DMS114 treated with DMSO at 0.1 percent for 48 hours (cell line): ENCODE data around the gene LRRC2.
"Not testable (repeated sequence)": the region's sequence is repeated elsewhere in the genome, so short reads cannot be mapped to it uniquely, and the experiment has no call there.

ENCODE experiments used
- DNase-seq: peaks from one replicate; lab custom pipeline; 2025; ENCODE audit not compliant: unreplicated experiment; lab: John Stamatoyannopoulos, UW

Gene LRRC2

DNA sequence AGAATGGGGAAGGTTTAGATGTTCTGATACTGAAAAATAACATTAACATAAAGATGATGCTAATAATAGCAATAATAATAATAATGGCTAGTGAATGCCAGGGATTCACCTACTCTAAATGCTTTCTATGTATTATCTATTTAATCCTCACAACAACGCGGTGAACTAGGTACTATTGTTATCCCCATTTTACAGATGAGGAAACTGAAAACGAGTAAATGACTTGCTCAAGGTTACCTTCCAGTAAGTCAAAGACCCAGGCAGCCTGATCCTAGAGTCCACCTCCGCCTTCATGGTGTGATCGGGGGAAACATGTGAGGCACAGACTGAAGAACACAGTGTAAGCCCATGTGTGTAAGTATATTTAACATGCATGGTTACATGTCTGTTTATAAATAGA lies 30.4 kb downstream of the LRRC2 start:
- no peak for DNase-seq

DNA sequence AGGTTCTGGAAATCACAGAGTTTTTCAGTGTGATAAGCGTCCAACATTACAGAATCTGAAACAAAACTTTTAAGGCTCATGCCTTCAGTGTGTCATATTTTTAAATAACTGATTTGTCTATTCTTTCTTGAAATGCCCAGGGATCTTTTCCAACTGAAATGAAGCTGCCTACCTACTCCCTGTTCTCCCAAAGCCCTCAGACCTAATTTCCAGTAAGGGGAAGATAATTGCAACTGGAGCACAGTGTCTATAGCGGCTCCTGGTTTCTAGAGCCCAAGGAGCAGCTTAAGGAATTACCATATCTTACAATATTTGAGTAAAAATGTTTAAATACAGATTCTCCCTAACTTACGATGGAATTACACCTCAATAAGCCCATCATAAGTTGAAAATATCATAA lies 33.0 kb downstream of the LRRC2 start:
- no peak for DNase-seq

DNA sequence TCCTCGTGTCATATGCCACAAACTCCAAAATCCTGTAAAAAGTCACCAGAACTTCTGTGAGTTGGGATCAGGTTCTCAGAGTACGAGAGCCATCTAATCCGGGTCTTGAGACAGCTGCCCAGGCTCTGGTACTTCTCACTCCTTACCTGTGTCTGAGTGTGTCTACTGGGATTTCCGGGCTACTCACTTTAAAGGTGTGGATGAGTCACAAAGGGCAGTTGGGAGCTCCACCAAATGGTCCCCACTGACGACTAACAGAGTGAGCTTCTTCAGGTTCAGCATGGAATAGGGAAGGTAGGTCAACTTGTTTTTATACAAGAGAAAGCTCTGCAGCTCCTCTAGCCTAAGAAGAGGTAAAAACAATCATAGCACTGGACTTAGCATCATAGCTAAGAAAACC lies 38.9 kb downstream of the LRRC2 start:
- DNase-seq: no peak

DNA sequence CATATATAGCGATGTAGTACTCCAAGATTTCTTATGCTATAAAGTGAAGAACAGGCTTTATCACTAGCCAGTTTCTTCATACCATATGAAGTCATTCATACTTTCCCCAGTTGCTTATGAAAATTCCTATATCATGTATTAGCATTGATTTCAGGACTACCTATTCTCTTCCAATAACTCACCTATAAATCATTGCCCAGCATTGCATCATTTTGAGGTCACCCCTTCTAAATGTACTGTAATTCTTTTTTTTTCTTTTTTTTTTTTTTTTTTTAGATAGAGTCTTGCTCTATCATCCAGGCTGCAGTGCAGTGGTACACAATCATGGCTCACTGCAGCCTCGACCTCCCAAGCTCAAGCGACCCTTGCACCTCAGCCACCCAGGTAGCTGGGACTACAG lies 41.3 kb downstream of the LRRC2 start:
- no peak for DNase-seq

DNA sequence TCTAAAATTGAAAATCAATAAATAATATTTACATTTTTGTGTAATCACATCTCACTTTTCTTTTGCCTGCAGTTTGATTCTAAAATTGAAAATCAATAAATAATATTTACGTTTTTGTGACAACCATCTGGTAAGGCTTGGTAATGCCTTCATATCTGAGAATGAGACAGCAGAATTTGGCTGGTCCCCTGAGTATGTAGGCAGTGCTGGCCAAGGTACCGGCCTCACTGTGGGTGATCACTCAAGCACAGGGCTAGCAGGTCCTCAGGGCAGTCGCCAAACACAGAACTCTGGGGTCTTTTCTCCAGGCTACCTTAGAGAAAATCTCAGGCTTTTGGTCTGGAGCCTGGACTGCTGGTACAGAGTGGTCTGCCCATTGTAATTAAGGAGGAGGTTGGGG lies 42.1 kb downstream of the LRRC2 start:
- no peak for DNase-seq

DNA sequence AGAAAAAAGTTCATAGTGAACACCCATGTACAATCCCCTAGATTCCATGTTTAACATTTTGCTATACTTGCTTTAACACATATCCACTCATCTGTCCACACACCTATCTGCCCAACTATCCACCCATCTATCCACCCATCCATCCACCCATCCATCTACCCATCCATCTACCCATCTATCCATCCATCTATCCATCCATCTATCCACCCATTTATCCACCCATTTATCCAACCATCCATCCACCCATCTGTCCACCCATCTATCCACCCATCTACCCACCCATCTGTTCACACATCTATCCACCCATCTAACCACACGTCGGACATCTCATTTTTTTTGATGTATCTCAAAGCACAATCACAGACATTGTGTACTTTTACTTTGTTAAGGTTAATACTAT lies 42.5 kb downstream of the LRRC2 start:
- no peak for DNase-seq

DNA sequence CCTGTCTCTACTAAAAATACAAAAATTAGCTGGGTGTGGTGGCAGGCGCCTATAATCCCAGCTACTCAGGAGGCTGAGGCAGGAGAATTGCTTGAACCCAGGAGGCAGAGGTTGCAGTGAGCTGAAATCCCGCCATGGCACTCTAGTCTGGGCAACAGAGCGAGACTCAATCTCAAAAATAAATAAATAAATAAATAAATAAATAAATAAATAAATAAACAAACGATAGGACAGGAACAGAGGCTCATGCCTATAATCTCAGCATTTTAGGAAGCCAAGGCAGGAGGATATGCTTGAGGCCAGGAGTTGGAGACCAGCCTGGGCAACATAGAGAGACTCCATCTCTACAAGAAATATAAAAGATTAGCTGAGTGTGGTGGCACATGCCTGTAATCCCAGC lies 43.9 kb downstream of the LRRC2 start:
- not testable (repeated sequence) for DNase-seq

DNA sequence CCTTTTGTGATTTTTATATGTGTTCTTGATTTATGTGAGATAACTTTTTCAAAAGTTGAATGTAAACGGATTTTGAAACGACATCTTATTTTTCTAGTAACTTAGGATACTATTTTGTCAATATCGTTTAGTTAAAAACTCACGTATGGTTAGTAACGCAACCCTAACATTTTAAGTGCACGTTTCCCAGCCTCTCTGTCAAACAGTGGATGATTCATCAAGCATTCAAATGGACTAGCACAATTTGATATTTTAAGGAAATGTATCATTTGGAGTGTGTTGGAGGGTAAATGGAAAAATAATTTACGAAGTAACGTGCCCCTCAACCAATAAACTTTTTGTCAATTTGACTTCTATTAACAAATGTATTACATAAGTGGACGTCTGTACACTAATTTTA lies 45.0 kb downstream of the LRRC2 start:
- DNase-seq: no peak

DNA sequence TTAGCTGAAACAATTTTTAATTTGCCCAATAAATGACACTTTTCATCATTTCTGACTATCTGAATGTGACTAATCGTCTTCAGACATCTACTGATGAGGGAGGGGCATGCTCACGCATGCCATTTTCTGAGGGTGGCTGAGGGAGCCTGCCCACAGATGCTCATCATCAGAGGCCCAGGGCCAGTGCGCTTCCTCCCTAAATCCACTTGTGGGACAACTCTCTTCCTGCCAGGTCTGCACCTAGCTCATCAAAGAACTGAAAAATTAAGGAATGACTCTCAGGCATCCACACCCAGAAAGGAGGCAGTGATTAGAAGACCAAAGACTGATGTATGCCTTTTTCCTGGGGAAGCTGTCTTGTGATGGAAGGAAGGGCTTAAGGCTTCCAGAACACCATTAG lies 45.6 kb downstream of the LRRC2 start:
- no peak for DNase-seq

DNA sequence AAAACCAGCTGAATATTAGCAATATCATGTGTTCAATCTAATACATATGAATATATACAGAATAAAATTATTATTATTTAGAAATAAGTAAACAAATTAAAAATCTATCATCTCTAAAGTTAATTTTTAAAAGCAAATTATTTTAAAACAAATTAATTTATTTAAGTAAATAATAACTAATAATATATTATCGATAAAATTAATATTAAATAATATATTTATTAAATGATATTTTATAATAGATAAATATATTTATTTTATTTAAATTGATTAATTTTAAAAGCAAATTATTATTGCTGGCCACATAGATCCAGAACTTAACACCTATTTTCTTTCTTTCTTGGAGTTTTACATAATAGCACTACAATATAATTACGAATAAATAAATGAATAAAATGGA lies 46.1 kb downstream of the LRRC2 start:
- DNase-seq: no peak

DNA sequence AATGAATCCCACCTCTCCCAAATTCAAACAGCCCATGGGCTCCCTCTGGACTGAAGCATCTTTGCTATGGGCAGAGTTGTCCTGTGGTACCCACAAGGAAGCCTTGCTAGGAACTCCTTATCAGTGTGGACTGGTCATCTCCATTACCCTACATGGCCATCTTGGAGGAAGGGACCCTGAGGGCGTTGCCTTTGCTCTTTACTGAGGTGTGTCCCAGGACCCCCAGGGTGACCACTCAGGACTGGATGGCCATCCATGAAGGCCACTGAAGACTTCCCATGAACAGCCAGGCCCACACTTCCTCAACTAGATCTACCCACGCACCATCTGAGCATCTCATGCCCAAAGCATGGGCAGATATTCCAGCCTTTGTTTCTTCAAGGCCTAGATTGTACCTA lies 48.3 kb downstream of the LRRC2 start:
- no peak for DNase-seq

DNA sequence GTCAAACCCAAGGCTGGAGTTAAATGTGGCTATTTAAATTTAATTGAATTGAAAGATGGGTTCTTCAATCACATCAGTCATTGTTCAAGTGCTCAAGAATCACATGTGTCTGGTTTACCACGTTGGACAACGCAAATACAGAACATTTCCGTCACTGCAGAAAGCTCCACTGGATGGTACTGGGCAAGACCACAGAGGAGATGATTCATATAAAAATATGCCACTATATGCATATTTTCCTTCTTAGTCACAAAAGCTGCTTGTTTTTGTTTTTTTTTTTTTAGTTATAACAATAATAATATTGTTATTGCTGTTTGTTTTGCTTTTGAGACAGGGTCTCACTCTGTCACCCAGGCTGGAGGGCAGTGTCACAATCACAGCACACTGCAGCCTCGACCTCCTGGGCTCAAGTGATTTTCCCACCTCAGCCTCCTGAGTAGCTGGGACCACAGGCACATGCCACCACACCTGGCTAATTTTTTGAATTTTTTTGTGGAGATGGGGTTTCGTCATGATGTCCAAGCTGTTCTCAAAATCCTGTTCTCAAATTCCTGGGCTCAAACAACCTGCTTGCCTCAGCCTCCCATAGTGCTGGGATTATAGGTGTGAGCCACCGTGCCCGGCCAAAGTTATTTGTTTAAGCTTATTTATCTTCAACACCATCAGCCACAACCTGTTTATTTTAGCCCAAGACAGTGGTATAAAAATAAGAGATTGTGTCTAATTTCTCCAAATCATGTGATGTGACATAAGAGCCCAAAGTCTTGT lies 48.9 kb downstream of the LRRC2 start:
- no peak for DNase-seq

DNA sequence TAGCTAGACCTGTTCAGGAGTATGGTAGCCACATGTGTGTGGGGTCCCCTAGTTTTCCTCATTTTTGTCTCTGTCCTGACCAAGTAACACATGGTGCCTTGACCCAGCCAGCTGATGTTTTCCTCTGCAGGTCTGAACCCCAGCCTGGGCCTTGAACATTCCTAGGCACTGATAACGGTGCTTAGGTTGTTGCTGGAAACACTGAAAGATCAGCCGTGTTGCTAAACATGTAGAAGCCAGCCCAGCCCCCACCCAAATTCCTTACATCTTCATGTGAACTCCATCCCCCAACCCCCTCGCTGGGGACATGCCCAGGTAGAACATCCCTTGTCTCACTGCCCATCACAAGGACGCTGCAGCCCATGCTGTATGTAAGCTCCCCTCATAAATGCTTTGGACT lies 49.6 kb downstream of the LRRC2 start:
- no peak for DNase-seq

DNA sequence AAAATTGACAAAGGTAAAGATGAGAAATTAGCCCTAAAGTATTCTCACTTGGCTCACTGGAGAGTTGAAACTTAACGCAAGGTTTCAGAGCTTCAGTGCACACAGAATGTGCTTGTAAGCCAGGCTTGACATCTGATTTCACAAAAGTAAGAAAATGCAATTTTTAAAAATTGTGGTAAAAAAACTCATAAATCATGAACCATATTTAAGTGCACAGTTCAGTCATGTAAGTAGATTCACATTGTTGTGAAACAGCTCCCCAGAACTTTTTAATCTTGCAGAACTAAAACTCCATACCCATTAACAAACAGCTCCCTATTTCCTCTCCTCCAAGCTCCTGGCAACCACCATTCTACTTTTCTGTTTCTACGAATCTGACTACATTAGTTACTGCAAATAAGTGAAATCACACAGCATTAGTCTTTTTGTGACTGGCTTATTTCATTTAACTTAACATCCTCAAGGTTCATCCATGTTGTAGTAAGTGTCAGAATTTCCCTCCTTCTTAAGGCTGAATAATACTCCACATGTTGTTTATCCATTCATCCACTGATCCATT lies 53.8 kb downstream of the LRRC2 start:
- no peak for DNase-seq

DNA sequence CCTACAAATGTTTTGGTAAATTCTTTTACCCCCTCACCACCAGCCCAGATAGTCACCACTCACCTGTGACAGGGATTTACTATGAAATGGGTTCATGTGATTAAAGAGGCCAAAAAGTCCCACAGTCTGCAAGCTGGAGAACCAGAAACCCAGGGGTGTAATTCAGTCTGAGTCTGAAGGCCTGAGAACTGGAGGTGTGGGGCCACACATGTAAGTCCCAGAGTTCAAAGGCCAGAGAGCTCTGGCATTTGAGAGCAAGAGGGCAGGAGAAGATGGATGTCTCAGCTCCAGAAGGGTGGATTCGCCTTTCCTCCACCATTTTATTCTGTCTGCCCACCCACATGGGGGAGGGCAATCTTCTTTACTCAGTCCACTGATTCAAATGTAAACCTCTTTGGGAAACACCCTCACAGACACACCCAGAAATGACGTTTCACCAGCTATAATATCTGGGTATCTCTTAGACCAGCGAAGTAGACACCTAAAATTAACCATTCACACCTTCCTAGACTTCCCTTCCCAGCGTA lies 56.4 kb downstream of the LRRC2 start:
- DNase-seq: no peak

DNA sequence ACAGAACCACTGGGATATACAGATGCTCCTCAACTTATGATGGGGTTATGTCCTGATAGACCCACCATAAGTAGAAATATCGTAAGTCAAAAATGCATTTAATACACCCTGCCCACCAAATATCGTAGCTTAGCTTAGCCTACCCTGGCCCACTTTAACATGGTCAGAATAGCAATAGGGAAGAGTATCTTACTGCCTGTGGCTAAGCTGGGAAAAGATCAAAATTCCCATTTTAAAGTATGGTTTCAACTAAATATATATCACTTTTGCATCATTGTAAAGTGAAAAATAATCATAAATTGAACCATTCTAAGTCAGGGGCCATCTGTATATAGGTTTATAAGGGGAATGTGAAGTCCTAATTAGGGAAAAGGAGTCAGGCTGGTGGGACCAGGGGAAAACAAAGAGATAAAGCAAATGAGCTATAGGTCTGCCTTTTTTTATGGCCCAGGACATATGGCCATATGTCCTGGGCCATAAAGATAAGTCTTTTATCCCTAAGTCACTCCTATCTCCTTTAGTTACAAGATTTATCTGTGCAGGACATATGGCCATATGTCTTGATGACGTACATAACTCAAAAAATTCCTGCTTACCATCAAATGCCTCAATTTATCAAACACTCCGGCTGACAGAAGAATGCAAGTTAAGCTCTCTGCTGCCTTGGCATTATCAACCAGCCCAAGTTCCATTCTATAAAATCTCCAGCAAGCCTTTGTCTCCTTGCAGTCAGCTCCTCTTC lies 57.1 kb downstream of the LRRC2 start:
- no peak for DNase-seq

DNA sequence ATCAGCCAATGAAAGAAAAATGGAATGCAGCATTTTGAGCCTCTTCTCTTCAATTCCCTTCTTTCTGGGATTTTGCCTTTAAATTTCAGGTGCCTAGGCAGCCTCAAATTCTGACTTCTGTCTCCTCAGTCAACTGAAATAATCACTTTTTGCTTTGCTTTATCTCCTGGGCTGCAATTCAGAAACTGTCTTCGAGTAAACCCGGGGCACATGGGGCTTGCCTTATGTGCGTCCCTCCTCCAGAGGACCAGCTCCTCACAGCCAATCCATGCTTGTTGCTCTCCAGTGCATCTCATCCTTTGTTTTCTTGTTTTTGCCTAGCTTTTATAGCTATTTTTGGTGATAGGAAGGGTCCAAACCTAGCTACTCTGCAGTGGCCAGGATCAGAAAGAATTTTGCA lies 59.6 kb downstream of the LRRC2 start:
- DNase-seq: no peak

DNA sequence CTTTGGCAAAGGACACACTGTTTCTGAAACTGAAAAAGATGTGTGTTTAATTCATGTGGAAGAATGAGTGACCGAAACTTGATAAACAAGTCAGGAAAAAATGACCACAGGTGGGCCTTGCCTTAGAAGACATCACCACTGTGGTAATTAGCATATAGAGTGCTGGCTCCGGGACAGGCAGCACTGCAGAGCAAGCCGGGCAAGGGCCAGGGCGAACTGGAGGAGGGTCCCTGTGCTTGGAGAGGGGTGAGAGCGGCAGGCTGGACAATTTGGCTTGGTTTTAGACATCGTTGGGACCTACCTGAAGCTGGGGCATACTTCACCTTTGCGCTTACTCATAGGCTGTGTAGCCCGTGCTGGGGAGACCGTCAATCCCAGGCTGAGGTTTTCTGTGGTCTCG lies 60.1 kb downstream of the LRRC2 start:
- no peak for DNase-seq

DNA sequence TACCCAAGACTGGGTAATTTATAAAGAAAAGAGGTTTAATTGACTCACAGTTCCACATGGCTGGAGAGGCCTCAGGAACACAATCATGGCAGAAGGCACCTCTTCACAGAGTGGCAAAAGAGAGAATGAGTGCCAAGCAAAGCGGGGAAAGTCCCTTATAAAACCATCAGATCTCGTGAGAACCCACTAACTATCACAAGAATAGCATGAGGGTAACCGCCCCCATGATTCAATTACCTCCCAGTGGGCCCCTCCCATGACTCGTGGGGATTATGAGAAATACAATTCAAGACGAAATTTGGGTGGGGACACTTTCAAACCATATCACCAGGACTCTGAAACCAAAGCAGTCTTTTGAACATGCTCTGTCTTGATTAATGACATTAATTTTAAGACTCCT lies 61.3 kb downstream of the LRRC2 start:
- no peak for DNase-seq

DNA sequence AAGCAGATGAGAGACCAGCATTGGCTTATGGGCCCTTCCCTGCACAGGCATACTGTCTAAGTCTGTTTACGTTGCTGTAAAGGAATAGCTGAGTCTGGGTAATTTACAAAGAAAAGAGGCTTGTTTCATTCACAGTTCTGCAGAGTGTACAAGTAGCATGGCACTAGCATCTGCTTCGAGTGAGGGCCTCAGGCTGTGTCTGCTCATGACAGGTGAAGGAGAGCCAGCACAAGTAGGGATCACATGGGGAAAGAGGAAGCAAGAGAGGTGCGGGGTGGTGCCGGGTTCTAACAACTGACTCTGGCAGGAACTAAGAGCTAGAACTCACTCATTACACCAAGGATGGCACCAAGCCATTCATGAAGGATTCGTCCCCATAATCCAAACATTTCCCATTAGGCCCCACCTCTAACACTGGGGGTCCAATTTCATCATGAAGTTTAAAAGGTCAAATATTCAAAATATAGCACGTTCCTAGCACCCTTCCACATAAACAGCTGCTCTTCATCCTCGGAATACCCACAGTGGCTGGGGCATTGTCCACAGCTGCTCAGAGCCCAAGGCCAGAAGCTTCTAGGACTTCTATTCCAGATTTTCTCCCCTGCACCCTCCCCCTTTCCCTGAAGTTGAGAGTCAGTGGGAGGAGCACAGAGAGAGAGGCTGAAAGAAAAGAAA lies 62.8 kb downstream of the LRRC2 start:
- no peak for DNase-seq

DNA sequence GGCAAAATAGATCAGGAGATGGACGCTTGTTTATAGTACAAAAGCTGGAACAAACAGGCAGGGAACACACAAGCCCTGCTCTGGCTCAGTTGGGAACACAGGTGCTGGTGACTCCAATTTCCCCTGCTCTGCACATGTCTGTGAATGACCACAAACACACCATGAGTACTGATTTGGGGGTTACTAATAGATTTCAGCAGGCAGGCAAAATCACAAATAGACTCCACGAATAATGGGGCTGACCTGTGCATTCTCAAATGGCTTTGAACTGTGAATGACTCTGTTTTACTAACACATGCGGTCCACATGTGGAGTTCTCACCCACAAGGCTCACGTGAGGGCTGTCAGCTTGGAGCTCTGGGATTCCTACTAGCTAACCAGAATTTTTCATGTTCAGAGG lies 64.4 kb downstream of the LRRC2 start:
- no peak for DNase-seq
